Measurements from ENCODE around the gene CEBPZ. TPM values are rescaled to one million over a fixed set of nuclear protein-coding genes. Genes with fewer than 3 reads are reported as not detected.

The CEBPZ gene
- total and polyA plus RNA-seq, 10 of the 15 experiments (the other 5 are each of a cell fraction or from before 2014, with no cell fraction given): 29.4 to 89.2 (median 49.5) TPM

GRCh38 chr2:37196320-37197195 lies 34.8 kb downstream of the CEBPZ start, which contains the start of gene CEBPZOS (continued):
- TF ChIP-seq, protein P1, sequence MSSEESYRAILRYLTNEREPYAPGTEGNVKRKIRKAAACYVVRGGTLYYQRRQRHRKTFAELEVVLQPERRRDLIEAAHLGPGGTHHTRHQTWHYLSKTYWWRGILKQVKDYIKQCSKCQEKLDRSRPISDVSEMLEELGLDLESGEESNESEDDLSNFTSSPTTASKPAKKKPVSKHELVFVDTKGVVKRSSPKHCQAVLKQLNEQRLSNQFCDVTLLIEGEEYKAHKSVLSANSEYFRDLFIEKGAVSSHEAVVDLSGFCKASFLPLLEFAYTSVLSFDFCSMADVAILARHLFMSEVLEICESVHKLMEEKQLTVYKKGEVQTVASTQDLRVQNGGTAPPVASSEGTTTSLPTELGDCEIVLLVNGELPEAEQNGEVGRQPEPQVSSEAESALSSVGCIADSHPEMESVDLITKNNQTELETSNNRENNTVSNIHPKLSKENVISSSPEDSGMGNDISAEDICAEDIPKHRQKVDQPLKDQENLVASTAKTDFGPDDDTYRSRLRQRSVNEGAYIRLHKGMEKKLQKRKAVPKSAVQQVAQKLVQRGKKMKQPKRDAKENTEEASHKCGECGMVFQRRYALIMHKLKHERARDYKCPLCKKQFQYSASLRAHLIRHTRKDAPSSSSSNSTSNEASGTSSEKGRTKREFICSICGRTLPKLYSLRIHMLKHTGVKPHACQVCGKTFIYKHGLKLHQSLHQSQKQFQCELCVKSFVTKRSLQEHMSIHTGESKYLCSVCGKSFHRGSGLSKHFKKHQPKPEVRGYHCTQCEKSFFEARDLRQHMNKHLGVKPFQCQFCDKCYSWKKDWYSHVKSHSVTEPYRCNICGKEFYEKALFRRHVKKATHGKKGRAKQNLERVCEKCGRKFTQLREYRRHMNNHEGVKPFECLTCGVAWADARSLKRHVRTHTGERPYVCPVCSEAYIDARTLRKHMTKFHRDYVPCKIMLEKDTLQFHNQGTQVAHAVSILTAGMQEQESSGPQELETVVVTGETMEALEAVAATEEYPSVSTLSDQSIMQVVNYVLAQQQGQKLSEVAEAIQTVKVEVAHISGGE (CRISPR knock-in tag; IDR thresholded peaks at IDR 0.05): no peak
- TF ChIP-seq, protein P2, sequence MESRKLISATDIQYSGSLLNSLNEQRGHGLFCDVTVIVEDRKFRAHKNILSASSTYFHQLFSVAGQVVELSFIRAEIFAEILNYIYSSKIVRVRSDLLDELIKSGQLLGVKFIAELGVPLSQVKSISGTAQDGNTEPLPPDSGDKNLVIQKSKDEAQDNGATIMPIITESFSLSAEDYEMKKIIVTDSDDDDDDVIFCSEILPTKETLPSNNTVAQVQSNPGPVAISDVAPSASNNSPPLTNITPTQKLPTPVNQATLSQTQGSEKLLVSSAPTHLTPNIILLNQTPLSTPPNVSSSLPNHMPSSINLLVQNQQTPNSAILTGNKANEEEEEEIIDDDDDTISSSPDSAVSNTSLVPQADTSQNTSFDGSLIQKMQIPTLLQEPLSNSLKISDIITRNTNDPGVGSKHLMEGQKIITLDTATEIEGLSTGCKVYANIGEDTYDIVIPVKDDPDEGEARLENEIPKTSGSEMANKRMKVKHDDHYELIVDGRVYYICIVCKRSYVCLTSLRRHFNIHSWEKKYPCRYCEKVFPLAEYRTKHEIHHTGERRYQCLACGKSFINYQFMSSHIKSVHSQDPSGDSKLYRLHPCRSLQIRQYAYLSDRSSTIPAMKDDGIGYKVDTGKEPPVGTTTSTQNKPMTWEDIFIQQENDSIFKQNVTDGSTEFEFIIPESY (IDR thresholded peaks at IDR 0.05): 0 out of 2 replicates have a peak, but pooled peaks have one; percentile 59
- TF ChIP-seq HCFC1 (IDR thresholded peaks at IDR 0.05; ENCODE audit: low read length) (no peak), NBN (IDR thresholded peaks at IDR 0.05) (no peak; the same call in 1 of the 2 replicates), RBBP5 (conservative IDR thresholded peaks at IDR 0.05) (no peak), YBX1 (IDR thresholded peaks at IDR 0.05) (no peak), ZBED1 (IDR thresholded peaks at IDR 0.05; ENCODE audit: borderline replicate concordance) (no peak), CBFB (IDR thresholded peaks at IDR 0.05; ENCODE audit: low read depth) (peak; percentile 20; the same call in 1 of the 2 replicates), NR2F1 (conservative IDR thresholded peaks at IDR 0.05) (no peak; the same call in 1 of the 2 replicates), POLR2AphosphoS5 (IDR thresholded peaks at IDR 0.05; ENCODE audit: low read length) (peak; percentile 81), BCL3 (IDR thresholded peaks at IDR 0.05; ENCODE audit: borderline replicate concordance, insufficient read depth, low read depth, low read length, poor library complexity, severe bottlenecking) (no peak), RUNX3 (IDR thresholded peaks at IDR 0.05; ENCODE audit: low read length) (peak; percentile 68; the same call in 1 of the 2 replicates), USF1 (IDR thresholded peaks at IDR 0.05; ENCODE audit: borderline replicate concordance, extremely low read length, insufficient read depth, low read depth, low read length) (no peak), JUND (IDR thresholded peaks at IDR 0.05; ENCODE audit: low read depth, low read length) (no peak), SUZ12 (IDR thresholded peaks at IDR 0.05; ENCODE audit: unreplicated experiment) (no peak)
- TF ChIP-seq, protein P3, sequence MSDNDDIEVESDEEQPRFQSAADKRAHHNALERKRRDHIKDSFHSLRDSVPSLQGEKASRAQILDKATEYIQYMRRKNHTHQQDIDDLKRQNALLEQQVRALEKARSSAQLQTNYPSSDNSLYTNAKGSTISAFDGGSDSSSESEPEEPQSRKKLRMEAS (IDR thresholded peaks at IDR 0.05; ENCODE audit: low read depth, low read length): peak; percentile 70
- TF ChIP-seq, protein P4, sequence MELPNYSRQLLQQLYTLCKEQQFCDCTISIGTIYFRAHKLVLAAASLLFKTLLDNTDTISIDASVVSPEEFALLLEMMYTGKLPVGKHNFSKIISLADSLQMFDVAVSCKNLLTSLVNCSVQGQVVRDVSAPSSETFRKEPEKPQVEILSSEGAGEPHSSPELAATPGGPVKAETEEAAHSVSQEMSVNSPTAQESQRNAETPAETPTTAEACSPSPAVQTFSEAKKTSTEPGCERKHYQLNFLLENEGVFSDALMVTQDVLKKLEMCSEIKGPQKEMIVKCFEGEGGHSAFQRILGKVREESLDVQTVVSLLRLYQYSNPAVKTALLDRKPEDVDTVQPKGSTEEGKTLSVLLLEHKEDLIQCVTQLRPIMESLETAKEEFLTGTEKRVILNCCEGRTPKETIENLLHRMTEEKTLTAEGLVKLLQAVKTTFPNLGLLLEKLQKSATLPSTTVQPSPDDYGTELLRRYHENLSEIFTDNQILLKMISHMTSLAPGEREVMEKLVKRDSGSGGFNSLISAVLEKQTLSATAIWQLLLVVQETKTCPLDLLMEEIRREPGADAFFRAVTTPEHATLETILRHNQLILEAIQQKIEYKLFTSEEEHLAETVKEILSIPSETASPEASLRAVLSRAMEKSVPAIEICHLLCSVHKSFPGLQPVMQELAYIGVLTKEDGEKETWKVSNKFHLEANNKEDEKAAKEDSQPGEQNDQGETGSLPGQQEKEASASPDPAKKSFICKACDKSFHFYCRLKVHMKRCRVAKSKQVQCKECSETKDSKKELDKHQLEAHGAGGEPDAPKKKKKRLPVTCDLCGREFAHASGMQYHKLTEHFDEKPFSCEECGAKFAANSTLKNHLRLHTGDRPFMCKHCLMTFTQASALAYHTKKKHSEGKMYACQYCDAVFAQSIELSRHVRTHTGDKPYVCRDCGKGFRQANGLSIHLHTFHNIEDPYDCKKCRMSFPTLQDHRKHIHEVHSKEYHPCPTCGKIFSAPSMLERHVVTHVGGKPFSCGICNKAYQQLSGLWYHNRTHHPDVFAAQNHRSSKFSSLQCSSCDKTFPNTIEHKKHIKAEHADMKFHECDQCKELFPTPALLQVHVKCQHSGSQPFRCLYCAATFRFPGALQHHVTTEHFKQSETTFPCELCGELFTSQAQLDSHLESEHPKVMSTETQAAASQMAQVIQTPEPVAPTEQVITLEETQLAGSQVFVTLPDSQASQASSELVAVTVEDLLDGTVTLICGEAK (IDR thresholded peaks at IDR 0.05; ENCODE audit: borderline replicate concordance): peak; percentile 70; the same call in 1 of the 2 replicates
